GM23248 (cell line): ENCODE measurements around the gene SUPT3H. TPM values are rescaled to one million over a fixed set of nuclear protein-coding genes. Genes with fewer than 3 reads are reported as not detected.
A peak's percentile ranks its signal among the peaks of the same experiment; 100 is the strongest.

ENCODE experiments used
- DNase-seq: peaks from one replicate; pipeline ENCODE4 v3.0.0-alpha.2; 2015
- H2AFZ ChIP-seq: fragments of 200-600 bp; sonication (generic); 2 replicates; pipeline ENCODE4 v1.6.1; 2016; ENCODE audit warnings: antibody characterized with exemption
- H3F3A ChIP-seq: fragments of 200-600 bp; sonication (generic); 2 replicates; pipeline ENCODE4 v1.6.1; 2016; ENCODE audit warnings: mild to moderate bottlenecking, antibody characterized with exemption, mixed run types; ENCODE audit not compliant: insufficient read depth
- H3K27ac ChIP-seq: fragments of 200-600 bp; sonication (generic); 2 replicates; pipeline ENCODE4 v1.5.1; 2016; ENCODE audit warnings: mild to moderate bottlenecking
- H3K27me3 ChIP-seq: fragments of 200-600 bp; sonication (generic); replicated peaks from 2 replicates; pipeline ENCODE4 v1.6.1; 2016; ENCODE audit warnings: mild to moderate bottlenecking; ENCODE audit not compliant: insufficient read depth
- H3K36me3 ChIP-seq: fragments of 200-600 bp; sonication (generic); 2 replicates; pipeline ENCODE4 v1.6.1; 2016; ENCODE audit warnings: low read depth, mild to moderate bottlenecking
- H3K4me1 ChIP-seq: fragments of 200-600 bp; sonication (generic); 2 replicates; pipeline ENCODE4 v1.6.1; 2016; ENCODE audit warnings: mild to moderate bottlenecking; ENCODE audit not compliant: insufficient read depth
- H3K4me2 ChIP-seq: fragments of 200-600 bp; sonication (generic); one replicate; pipeline ENCODE4 v1.6.1; 2016; ENCODE audit warnings: mild to moderate bottlenecking; ENCODE audit not compliant: unreplicated experiment
- H3K4me3 ChIP-seq: fragments of 200-600 bp; sonication (generic); 2 replicates; pipeline ENCODE4 v1.5.1; 2016; ENCODE audit warnings: mild to moderate bottlenecking
- H3K79me2 ChIP-seq: fragments of 200-600 bp; sonication (generic); 2 replicates; pipeline ENCODE4 v1.6.1; 2016; ENCODE audit warnings: mild to moderate bottlenecking; ENCODE audit not compliant: insufficient read depth
- H3K9ac ChIP-seq: fragments of 200-600 bp; sonication (generic); 2 replicates; pipeline ENCODE4 v1.6.1; 2016; ENCODE audit warnings: mild to moderate bottlenecking
- H3K9me2 ChIP-seq: fragments of 200-600 bp; sonication (generic); 2 replicates; pipeline ENCODE4 v1.6.1; 2016; ENCODE audit warnings: mixed run types, mild to moderate bottlenecking, moderate library complexity; ENCODE audit not compliant: insufficient read depth
- H3K9me3 ChIP-seq: fragments of 200-600 bp; sonication (generic); one replicate; pipeline ENCODE4 v1.6.1; 2017; ENCODE audit warnings: low read depth
- H4K20me1 ChIP-seq: fragments of 200-600 bp; sonication (generic); 2 replicates; pipeline ENCODE4 v1.6.0; 2016; ENCODE audit not compliant: insufficient read depth
- EZH2 ChIP-seq: fragments of 200-600 bp; sonication (generic); IDR thresholded peaks from 2 replicates; pipeline ENCODE4 v1.6.1; 2018; ENCODE audit warnings: antibody characterized with exemption, mild to moderate bottlenecking; ENCODE audit not compliant: insufficient read depth, poor library complexity, severe bottlenecking
- EZH2phosphoT487 ChIP-seq: fragments of 200-600 bp; sonication (generic); IDR thresholded peaks from 2 replicates; pipeline ENCODE4 v1.6.1; 2018; ENCODE audit warnings: antibody characterized with exemption, moderate library complexity, mild to moderate bottlenecking, low read depth; ENCODE audit not compliant: insufficient read depth
- WGBS, 2 experiments: methylation state at CpG; one replicate each; pipeline ENCODE4 v1.1.6; 2015 to 2017; ENCODE audit warnings: low lambda C conversion rate in 2 of 2, low coverage in 1 of 2; ENCODE audit errors: missing lambda C conversion rate in 2 of 2; 5-methylcytosine and 5-hydroxymethylcytosine counted together
- in situ Hi-C: fragments of 300-500 bp; cut with MboI; formaldehyde crosslinking; loops from 2 replicates; pipeline ENCODE4 v1.15.0; 2020
- polyA plus RNA-seq: library from polyadenylated mRNA; unstranded; fragments of >200 nt; fragmentation: Nextera tagmentation; extraction: Ambion mirVana; gene quantifications from 2 replicates; pipeline ENCODE4 v1.2.1, GENCODE V29; 2016
- total RNA-seq: library from RNA; depleted of rRNA; stranded (reverse); fragments of >200 nt; shearing (Covaris generic); gene quantifications from 2 replicates; pipeline ENCODE4 v1.2.3, GENCODE V29; 2014

Gene SUPT3H
- total and polyA plus RNA-seq, 2 experiments from 2014 or later, result 9.3 to 12.4 TPM

DNA sequence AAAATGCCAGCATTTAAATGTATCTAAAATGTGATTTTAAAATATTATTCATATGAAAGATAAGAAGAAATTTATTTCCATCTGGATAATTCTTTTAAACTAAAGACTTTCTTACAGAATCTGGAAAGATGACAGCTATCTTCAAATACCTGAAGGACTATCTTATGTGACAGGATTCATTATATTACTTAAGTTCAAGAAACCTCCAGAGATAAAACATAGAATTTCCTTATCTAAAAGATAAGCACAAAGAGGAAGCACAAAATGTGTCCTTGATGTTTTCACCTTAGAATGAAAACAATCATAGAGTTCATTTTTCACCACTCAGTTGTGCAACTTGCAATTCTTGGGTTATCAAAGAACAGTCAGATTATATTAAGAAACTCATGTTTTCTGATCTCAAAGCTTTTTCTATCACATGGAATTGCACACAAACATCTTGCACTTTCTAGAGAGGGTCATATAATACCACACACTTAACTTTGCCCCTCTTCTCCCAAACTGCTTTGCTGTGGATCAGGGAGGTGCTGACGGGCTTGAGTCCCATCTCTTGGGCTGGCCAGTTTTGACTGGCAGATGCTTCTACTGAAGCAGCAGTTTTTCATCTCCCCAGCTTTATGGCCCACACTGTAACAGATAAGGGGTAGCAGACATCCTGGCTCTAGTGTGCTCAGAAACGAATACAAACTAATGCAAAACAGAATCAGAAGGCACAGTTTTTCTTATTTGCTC is 522.9 kb downstream of the SUPT3H start:
- peaks cover 18% of the 10 kb centered on the region for H3F3A ChIP-seq
- no peak overlapping the region for H3K9ac ChIP-seq
- no peak overlapping the region for H3K27ac ChIP-seq
- no peaks in the 10 kb centered on the region for H3K27me3 ChIP-seq
- no peaks in the 10 kb centered on the region for H3K9me3 ChIP-seq
- H4K20me1 ChIP-seq, result no peaks in the 10 kb centered on the region
- DNase-seq, result no peak
- no peak overlapping the region for H3K4me2 ChIP-seq
- H3K4me1 ChIP-seq, result peaks cover 33% of the 10 kb centered on the region
- 54 to 55% methylated on average over 2 of the region's 2 CpGs for WGBS, 2 experiments
- H3K79me2 ChIP-seq, result no peaks in the 10 kb centered on the region
- TF ChIP-seq EZH2 (no peak), EZH2phosphoT487 (no peak)
- no peaks in the 10 kb centered on the region for H3K9me2 ChIP-seq
- in situ Hi-C loops, result no loop called here
- H3K4me3 ChIP-seq, result no peak overlapping the region
- H2AFZ ChIP-seq, result no peak overlapping the region
- H3K36me3 ChIP-seq, result no peaks in the 10 kb centered on the region

DNA sequence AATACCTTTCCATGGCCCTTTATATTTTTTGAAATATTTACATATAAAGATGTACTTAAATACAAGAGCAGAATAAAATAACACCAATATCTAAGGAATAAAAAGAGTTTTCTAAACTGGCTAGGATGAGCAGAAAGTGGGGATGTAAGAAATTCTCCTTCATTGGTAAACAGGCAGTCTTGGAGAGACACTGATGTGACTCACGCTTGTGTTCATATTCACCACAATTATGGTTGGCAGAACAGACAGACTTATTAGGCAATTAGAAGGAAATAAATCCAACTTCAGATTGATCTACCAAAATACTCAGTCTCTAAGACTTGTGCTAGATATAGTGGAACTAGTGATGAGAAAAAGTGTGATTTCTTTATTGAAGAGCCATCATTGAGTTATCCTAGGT is 526.6 kb downstream of the SUPT3H start:
- Histone ChIP-seq H3K4me1 (peaks cover 30% of the 10 kb centered on the region), H3K4me2 (peak overlapping the region; percentile 4), H3K79me2 (no peaks in the 10 kb centered on the region), H3K9me2 (no peaks in the 10 kb centered on the region), H3K9ac (no peak overlapping the region), H4K20me1 (no peaks in the 10 kb centered on the region), H3F3A (peaks cover 12% of the 10 kb centered on the region), H2AFZ (no peak overlapping the region), H3K27me3 (no peaks in the 10 kb centered on the region), H3K9me3 (no peaks in the 10 kb centered on the region), H3K36me3 (no peaks in the 10 kb centered on the region), H3K4me3 (no peak overlapping the region), H3K27ac (no peak overlapping the region)
- peak; percentile 82 for DNase-seq
- WGBS, 2 experiments, result 7 to 13% methylated on average over 1 of the region's 1 CpG
- in situ Hi-C loops, result no loop called here
- no peak for TF ChIP-seq EZH2phosphoT487

DNA sequence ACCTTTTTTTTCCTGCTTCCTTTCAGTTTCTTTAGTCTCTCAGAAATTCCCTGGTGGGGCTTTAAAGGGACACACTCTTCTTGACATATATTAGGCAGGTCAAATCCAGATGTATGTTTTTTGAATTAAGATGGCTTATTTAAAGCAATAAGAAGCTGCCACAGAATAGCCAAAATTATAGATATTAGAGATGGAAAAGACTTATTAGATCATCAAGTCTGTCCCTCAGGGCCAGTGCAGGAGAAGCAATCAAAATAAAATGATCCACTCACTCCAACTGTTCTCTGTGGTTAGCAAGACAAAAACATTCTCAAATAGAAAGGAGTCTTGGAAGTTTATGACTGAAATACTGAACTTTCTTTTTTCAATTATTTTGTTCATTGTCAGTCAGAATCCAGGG is 527.4 kb downstream of the SUPT3H start:
- no peaks in the 10 kb centered on the region for H3K9me2 ChIP-seq
- no peaks in the 10 kb centered on the region for H4K20me1 ChIP-seq
- TF ChIP-seq EZH2 (no peak), EZH2phosphoT487 (no peak)
- H3K9ac ChIP-seq, result no peak overlapping the region
- no peaks in the 10 kb centered on the region for H3K27me3 ChIP-seq
- no peaks in the 10 kb centered on the region for H3K9me3 ChIP-seq
- no peak for DNase-seq
- H2AFZ ChIP-seq, result no peak overlapping the region
- H3K36me3 ChIP-seq, result no peaks in the 10 kb centered on the region
- H3K4me1 ChIP-seq, result peaks cover 22% of the 10 kb centered on the region
- H3K27ac ChIP-seq, result no peak overlapping the region
- in situ Hi-C loops, result no loop called here
- no peaks in the 10 kb centered on the region for H3K79me2 ChIP-seq
- no peak overlapping the region for H3K4me2 ChIP-seq
- H3K4me3 ChIP-seq, result no peak overlapping the region
- H3F3A ChIP-seq, result peaks cover 3% of the 10 kb centered on the region

DNA sequence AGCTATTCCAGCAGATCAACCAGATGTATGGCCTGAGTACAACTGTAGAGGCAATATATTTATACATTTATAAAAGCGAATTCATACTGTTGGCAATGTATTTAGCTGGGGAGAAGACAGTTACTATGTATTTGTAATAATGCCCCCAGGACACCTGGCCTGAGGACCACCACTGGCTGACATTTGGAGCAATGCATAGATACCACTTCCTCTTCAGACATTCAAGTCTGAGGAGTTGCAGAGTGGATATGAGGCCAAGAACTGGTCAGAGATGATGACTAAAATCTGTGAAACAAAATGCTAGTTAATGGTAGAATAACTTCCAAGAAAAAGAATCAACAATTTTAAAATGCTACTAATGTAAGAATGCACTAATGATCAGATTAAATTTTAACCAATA is 527.9 kb downstream of the SUPT3H start:
- peak; percentile 39 for DNase-seq
- TF ChIP-seq EZH2 (no peak), EZH2phosphoT487 (no peak)
- Histone ChIP-seq H2AFZ (no peak overlapping the region), H3K4me2 (no peak overlapping the region), H3K9me3 (no peaks in the 10 kb centered on the region), H3K9me2 (no peaks in the 10 kb centered on the region), H3K4me1 (peaks cover 21% of the 10 kb centered on the region), H3K27ac (no peak overlapping the region), H3K27me3 (no peaks in the 10 kb centered on the region), H4K20me1 (no peaks in the 10 kb centered on the region), H3K36me3 (no peaks in the 10 kb centered on the region), H3F3A (no peaks in the 10 kb centered on the region), H3K9ac (no peak overlapping the region), H3K4me3 (no peak overlapping the region), H3K79me2 (no peaks in the 10 kb centered on the region)
- 88 to 96% methylated on average over 1 of the region's 1 CpG for WGBS, 2 experiments
- in situ Hi-C loops, result no loop called here

DNA sequence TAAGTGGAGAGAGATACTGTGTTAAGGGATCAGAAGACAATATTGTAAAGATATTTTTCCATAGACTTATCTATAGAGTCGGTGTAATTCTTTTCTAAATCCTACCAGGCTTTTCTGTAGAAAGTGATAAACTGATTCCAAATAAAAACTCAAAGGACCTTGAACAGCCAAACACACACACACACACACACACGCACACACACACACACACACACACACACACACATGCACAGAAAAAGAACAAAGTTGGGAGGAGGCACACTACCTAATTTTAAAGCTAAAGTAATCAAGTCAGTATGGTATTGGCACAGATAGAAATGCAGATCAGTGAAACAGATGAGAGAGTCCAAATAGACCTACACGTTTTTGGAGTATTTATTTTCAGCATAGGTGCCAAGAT is 534.0 kb downstream of the SUPT3H start:
- Histone ChIP-seq H3K4me1 (no peaks in the 10 kb centered on the region), H3K36me3 (no peaks in the 10 kb centered on the region), H3F3A (no peaks in the 10 kb centered on the region), H3K4me3 (no peak overlapping the region), H3K27ac (no peak overlapping the region), H2AFZ (no peak overlapping the region), H3K27me3 (no peaks in the 10 kb centered on the region), H4K20me1 (no peaks in the 10 kb centered on the region), H3K79me2 (no peaks in the 10 kb centered on the region), H3K9me2 (no peaks in the 10 kb centered on the region), H3K4me2 (no peak overlapping the region), H3K9ac (no peak overlapping the region), H3K9me3 (no peaks in the 10 kb centered on the region)
- 55 to 61% methylated on average over 3 of the region's 3 CpGs for WGBS, 2 experiments
- in situ Hi-C loops, result no loop called here
- TF ChIP-seq EZH2phosphoT487, result no peak
- no peak for TF ChIP-seq EZH2
- no peak for DNase-seq
